NCI-H1694 (cell line): ENCODE data around the gene LEMD1.
A peak's percentile ranks its signal among the peaks of the same experiment; 100 is the strongest.
"Not testable (repeated sequence)": the region's sequence is repeated elsewhere in the genome, so short reads cannot be mapped to it uniquely, and the experiment has no call there.

Experiments used
- DNase-seq: peaks from one replicate; lab custom pipeline; 2025; lab: John Stamatoyannopoulos, UW

The LEMD1 gene

DNA sequence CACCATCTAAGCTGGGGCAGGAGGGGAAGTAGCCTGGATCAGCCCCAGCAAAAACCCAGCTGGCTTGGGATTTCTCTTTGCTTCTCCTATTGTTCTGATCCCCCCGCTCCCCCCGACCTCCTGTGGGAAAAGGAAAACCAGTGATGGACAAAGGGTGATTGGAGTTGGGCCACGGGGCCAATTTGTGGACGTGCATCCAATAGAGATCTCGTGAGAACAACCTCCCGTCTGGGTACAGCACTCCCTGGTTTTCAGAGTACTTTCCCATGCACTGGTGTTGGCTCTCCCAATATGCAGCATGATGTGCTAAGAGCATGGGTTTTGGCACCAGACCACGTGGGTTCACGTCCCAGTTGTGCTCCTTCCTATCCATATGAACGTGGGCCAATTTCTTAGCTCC, 25.0 kb upstream of the LEMD1 start:
- DNase-seq = no peak

DNA sequence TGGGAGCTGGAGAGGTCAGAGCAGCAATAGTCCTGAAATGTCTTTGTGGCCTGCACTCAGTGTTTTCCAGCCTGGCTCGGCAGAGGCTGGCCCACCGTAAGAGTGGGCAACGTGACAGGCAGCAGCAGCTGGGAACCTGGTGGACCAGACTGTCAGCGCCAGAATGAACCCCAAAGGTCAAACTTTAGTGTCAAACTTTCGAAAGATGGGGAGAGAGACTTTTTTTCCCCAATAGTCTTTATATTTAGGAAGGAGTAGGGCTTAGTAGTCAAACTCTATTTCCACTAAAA, 23.7 kb upstream of the LEMD1 start:
- no peak for DNase-seq

DNA sequence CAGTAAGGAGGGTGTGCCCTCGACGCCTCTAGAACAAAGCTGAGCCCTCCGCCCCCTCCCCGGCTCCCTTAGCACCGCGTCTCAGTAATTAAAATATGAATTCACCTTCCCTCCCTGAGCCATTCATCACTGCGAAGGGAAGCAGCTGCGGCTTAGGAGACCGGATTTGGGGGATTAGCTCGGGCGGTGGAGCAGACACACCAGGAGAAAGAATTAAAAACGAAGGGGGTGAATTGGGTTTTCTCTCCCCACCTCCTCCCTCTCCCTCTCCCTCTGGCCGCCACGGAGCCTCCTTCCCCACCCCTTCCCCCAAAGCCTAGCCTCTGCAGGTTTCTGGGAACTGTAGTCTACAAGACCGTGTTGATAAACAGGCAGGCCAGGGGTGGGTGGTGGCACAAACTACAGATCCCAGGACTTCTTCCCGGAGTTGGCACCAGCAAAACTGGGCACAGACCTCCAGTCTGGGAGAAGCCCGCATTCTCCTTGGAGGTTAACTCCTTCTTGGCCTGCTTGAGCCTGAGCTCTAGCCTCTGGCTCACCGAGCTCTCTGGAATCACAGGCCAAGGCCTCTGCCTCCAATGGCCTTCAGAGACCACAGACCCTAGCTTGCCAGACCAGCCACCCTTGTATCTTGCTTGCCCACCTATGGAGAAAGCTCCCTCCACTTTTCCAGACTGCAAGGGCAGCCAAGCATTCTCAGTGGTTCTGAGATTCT, 23.2 kb upstream of the LEMD1 start:
- DNase-seq = no peak

GRCh38 chr1:205444300-205444930, 22.6 kb upstream of the LEMD1 start:
- DNase-seq = no peak

DNA sequence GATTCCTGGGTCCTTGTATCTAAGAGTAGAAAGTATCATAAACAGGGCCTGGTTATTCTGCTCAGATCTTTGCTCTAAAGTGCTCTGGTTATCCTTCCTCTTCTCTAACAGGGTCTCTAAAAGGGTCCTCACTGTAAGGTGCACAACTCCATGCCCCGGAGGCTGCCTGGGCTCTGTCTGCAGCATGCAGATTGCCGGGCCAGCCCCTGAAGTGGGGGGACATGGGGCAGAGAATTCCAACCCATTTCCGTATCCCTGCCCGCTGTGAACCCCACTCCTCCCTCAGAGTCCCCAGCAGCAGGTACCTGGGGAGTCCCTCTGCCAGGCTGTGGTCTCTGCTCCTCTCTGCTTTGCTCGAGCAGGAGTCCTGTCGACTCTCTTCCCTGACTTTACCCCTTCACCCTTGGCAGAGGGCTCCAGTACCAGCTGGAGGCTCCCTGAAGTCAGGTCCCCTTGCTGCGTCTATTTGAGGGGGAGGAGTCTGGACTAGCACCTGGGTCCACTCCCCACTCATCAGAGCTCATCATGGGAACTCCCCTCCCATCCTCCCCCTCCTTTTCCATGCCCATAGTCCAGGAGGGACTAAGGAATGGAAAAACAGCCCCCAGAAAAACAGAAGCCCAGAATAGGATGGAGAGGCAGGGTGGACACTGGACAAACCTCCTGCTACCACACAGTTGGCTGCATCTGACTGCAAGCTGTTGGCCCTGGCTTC, 21.9 kb upstream of the LEMD1 start:
- DNase-seq = no peak

- DNase-seq = no peak
These were observed 20.3 kb upstream of the LEMD1 start for GRCh38 chr1:205442051-205442725.

DNA sequence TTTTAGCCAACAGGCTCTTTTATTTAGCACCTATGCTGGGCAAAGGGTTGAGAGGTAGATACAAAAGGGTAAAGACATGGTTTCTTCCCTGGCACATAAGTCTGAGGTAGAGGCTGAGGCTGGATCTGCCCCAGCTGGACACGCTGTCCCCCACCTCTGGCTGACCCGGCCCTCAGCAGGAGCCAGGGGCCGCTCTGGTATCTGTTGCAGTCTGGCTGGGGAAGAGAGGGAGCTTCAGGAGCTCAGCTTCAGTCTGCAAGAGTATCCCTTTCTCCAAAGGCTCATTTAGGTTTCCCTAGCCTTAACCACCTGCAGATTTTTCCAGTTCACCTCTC, 19.8 kb upstream of the LEMD1 start:
- DNase-seq = no peak

- no peak for DNase-seq
These were observed 19.4 kb upstream of the LEMD1 start for GRCh38 chr1:205441318-205441633.

DNA sequence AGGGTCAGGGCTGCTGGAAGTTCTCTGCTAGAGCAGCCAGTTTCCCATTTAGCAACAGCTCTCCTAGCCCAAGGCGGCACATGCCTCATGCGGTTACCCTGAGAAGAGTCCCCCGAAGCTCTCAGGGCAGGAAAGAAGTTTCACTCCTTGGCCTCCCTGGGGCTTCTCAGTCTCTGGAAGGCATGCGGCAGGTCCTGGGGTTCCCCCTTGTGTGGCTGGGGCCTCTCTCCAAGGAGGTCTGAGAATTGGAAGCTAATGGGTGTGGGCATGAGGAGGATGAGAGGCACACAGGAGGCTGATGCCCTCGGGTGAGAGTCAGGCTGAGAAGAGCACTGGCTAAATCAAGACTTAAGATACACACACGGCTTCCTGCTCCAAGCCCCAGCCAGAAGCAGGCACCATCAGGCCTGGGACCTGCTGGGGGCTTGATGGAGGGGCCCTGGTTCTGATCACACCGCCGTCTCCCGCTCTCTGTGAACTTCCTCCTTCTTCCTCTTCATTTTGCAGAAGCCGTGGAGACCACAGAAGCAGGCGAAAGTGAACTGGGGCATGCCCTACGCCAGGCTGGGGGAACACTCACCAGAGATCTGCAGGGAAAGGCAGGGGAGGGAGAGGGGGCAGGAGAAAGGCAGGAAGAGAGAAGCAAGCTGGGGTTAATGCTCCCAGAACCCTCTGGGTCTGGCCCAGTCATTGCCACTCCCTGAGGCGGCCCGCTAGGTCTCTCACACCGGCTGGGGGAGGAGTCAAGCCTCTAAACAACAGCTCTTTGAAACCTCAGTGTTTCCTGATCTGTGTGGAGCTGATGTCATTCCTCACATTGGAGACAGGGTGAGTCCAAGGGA, 18.8 kb upstream of the LEMD1 start:
- no peak for DNase-seq

DNA sequence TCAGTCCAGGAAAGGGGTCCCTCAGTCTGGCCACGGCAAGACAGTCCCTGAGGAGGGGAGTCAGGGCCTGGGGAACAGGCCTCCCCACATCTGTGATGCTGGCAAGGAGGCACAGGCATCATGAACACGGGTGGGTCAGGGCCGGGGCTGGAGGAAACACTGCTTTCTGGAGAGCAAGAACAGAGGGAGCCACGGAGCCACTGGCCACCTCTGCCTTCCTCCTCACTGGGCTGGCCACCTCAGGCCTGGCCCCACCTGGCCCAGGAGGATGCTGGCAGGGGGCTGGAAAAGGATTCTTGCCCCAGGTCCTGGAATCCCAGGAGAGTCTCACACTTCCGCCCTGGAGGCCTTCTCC, 18.2 kb upstream of the LEMD1 start:
- no peak for DNase-seq

- DNase-seq = peak; percentile 50
These were observed 16.6 kb upstream of the LEMD1 start for GRCh38 chr1:205438213-205439158.

DNA sequence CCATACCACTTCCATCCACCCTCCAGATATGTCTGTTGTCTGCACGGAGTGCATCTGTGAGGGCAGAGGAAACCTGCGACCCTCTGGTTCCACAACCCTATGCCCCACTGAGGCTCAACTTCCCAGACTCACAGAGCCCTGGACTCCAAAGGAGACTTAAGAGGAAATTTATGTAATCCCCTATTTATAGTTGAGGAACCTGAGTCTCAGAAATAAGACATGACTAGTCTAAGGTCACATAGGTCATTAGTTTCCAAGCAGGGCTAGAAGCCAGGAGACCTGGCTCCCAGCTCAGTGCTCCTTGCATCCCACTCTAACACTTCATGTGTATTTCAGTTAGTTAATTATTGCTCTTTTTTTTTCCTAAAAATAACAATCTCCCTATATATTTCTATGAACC, 15.7 kb upstream of the LEMD1 start:
- DNase-seq = no peak

GRCh38 chr1:205436776-205437410, 15.0 kb upstream of the LEMD1 start:
- no peak for DNase-seq

GRCh38 chr1:205435578-205436573, 14.0 kb upstream of the LEMD1 start:
- DNase-seq = peak; percentile 60

GRCh38 chr1:205434738-205435137, 12.9 kb upstream of the LEMD1 start:
- DNase-seq = no peak

- DNase-seq = not testable (repeated sequence)
These were observed 10.8 kb upstream of the LEMD1 start for GRCh38 chr1:205432692-205433091.

- no peak for DNase-seq
These were observed 10.3 kb upstream of the LEMD1 start for GRCh38 chr1:205432116-205432515.

GRCh38 chr1:205430696-205431305, 8.9 kb upstream of the LEMD1 start:
- no peak for DNase-seq
